GM19452 (cell line): Measurements from ENCODE around the gene LRRC8A.
"Not testable (repeated sequence)": the region's sequence is repeated elsewhere in the genome, so short reads cannot be mapped to it uniquely, and the experiment has no call there.

ENCODE experiments used
- ATAC-seq: cut with Tn5 transposase; IDR thresholded peaks from one replicate; pipeline ENCODE4 v1.9.1; 2021; ENCODE audit not compliant: unreplicated experiment

Gene LRRC8A

DNA sequence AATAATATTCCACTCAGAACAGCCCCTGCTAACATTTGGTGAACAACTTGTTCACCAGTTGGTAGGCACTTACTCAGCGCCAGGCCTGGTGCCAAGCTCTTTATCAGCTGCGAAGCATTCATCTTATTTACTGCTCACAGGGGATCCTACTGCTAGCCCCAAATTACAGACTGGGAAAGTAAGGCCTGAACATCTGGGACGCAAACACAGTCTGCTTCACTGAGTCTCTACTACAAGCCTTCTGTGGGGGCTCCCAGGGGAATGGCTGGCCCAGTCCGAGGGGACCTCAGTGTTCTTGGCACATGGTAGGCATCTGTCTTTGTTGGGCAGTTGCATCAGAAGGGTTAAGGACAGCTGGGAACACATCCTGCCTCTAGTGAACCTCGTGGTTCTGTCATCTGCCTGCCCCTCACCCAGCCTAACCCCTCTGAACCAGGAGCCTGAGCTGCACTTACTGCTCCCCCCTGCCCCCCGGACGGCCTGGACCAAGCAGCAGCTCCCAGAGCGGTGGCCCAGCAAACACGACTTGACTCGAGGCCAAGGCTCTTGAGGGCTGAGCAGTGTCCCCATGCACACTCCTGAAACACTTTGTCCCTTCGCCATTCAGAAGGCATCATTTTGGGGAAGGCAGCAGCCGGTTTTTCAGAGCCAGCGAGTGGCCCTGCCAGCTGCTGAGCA lies 38.6 kb downstream of the LRRC8A start, which contains the start of gene PHYHD1:
TSS of gene PHYHD1 (plus strand) at position 602 of the 678 bp plus-strand sequence. CDS start 1,342 bp downstream, outside the sequence.
- no peak for ATAC-seq

- no peak for ATAC-seq
These were observed 40.2 kb downstream of the LRRC8A start for GRCh38 chr9:128921881-128922763.

DNA sequence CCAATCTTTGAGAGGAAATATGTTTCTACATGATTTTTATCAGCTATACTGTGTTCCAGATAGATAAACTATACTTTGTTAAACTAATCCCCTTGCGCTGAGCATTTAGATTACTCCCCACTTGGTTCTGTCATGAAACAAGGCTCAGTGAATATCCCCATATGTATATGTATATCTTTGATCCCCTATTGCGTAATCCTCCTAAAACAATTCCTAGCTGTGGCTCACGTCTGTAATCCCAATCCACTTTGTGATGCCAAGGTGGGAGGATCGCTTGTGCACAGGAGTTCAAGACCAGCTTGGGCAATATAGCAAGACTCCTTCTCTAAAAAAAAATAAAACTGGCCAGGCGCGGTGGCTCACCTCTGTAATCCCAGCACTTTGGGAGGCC lies 41.6 kb downstream of the LRRC8A start:
- ATAC-seq: no peak

DNA sequence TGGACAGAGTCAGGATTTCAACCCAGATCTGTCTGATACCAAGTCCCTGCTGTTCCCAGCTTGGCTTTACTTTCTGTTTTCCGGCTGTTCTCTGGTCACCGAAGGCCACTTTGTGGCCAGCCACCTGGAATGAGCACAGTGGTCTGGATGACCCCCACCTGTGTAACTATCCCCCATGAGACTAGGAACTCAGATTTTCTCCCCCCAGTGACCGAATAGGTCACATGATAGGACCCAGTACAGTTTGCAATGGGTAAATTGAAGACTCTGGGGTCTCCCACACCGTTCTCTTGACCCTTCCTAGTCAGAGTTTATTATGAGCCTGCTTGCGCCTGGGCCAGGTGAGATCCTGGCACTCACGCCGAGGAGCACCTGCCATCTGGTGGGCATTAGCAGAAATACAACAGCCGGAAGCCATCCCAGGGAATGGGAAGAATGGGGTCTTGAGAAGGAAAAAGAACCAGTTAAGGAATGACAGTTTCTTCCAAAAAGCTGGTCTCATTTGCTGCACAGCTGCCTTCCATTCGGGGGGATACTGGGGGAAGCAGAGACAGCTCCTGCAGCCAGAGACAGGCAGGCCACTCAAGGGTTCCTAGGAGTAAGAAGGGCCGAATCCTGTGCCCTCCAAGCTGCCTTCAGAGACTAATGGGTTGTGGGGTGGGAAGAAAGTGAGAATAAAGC lies 45.9 kb downstream of the LRRC8A start:
- no peak for ATAC-seq

- ATAC-seq: no peak
These were observed 46.7 kb downstream of the LRRC8A start for GRCh38 chr9:128928624-128929023.

- ATAC-seq: no peak
These were observed 47.6 kb downstream of the LRRC8A start for GRCh38 chr9:128929560-128929959.

DNA sequence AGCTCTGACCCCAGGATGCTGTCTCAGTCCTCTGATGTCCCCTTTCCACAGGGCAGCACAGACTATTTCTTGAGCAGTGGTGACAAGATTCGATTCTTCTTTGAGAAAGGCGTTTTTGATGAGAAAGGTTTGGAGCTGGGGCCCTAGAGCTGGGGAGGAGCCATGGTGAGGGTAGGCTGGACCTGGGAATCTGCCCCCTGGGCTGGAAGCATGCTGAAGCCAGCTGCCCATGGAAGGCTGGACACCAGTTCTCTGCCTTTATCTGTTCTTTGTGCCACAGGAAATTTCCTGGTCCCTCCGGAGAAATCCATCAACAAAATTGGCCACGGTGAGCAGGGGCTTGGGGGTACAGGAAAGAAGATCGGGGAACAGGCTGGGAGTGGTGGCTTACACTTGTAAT lies 51.8 kb downstream of the LRRC8A start:
- ATAC-seq: no peak

GRCh38 chr9:128936171-128936865 lies 54.4 kb downstream of the LRRC8A start:
- no peak for ATAC-seq

- ATAC-seq: no peak
These were observed 55.6 kb downstream of the LRRC8A start for GRCh38 chr9:128937310-128938165.

DNA sequence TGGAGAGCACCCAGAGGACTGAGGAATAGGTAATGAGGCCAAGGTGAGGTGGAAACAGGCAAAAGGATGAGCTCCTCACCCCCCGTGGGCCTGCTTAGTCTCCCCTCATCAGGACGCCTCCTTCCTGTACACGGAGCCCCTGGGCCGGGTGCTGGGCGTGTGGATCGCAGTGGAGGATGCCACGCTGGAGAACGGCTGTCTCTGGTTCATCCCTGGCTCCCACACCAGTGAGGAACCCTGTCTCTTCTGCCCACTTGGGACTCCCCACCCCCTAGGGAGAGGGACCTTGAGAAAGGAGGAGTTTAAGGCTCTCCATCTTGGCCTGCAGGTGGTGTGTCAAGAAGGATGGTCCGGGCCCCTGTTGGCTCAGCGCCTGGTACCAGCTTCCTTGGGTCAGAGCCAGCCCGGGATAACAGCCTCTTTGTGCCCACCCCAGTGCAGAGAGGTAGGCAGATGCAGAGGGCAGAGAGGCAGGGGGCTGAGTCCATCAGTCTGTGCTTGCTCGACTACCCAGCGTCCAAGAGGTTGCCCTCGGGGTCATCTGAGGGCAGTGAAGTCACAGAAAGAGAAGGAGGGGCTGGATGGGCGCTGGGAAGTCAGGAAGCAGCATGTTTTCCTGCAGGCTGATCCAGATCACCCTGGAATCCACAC lies 58.5 kb downstream of the LRRC8A start:
- no peak for ATAC-seq

GRCh38 chr9:128940946-128941755 lies 59.2 kb downstream of the LRRC8A start:
- no peak for ATAC-seq

DNA sequence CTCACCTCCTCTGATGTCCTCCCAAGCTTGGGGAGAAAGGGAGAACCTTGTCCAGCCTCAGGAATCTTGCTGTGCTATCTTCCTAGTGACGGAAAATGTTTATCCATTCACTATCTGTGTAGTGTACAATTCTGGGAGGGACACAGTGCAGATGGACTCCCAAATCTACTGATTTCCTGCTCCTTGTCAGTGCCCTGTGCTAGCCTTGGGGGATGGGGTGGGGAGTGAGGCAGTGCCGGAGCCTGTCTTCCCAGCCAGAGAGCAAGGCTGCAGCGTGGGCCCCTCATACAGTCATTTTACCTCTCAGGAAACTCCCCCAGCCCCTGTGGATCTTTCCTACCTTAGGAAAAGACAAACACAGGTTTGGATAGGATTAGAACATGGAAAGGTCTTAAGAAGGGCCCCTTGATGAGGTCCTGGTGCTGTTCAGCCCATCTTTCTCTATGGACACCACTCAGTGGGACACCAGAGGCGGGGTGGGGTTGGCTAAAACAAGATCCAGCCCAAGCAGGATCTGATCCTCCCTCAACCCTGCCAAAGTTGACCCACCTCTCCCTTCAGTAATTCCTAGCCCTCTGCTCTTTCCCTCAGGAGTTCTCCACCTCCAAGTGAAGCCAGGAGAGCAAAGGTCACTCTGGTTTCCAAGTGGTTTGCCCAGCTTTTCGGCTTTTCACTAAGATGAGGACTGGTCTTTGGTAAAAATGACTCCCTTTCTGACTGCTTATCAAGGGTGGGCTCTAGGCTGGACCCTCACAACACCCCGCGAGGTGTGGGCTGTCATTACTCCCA lies 62.1 kb downstream of the LRRC8A start:
- no peak for ATAC-seq

GRCh38 chr9:128944966-128945365 lies 63.0 kb downstream of the LRRC8A start:
- not testable (repeated sequence) for ATAC-seq

GRCh38 chr9:128945798-128946501 lies 64.0 kb downstream of the LRRC8A start:
- no peak for ATAC-seq

GRCh38 chr9:128946571-128947276 lies 64.8 kb downstream of the LRRC8A start:
- no peak for ATAC-seq

DNA sequence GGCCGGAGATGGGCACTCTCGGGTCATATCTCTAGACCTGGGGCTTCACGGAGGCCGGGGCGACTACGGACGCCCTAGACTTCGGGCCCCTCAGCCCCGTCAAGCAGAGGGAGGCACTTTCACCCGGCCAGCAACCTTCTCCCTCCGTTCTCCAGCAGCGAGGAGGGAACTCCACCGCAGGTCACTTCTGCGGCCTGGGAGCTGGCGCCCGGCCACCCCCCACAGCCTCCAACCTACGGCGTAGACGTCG lies 65.3 kb downstream of the LRRC8A start:
- no peak for ATAC-seq
